GM23338 (cell line): ENCODE data around the gene ACSM6. TPM values are rescaled to one million over a fixed set of nuclear protein-coding genes. Genes with fewer than 3 reads are reported as not detected.

Source experiments
- ATAC-seq: fragments of 200-7000 bp; cut with Tn5 transposase; 3 replicates; pipeline ENCODE4 v1.9.1; 2020
- DNase-seq: peaks from one replicate; pipeline ENCODE4 v3.0.0-alpha.2; 2015; ENCODE audit warnings: low spot score
- H2AFZ ChIP-seq: fragments of 200-600 bp; sonication (generic); 2 replicates; pipeline ENCODE4 v1.8.0; 2016; ENCODE audit warnings: antibody characterized with exemption, mild to moderate bottlenecking, moderate library complexity
- H3F3A ChIP-seq: fragments of 200-600 bp; sonication (generic); replicated peaks from 2 replicates; pipeline ENCODE4 v1.8.0; 2017; ENCODE audit warnings: antibody characterized with exemption, mixed run types, low read depth
- H3K27ac ChIP-seq: fragments of 200-600 bp; sonication (generic); 2 replicates; pipeline ENCODE4 v1.6.1; 2016; ENCODE audit warnings: low read depth
- H3K27me3 ChIP-seq: fragments of 200-600 bp; sonication (generic); 2 replicates; pipeline ENCODE4 v1.8.0; 2016; ENCODE audit warnings: mild to moderate bottlenecking, mixed run types, moderate library complexity; ENCODE audit not compliant: insufficient read depth
- H3K36me3 ChIP-seq: fragments of 200-600 bp; sonication (generic); 2 replicates; pipeline ENCODE4 v1.8.0; 2016; ENCODE audit warnings: mild to moderate bottlenecking; ENCODE audit not compliant: insufficient read depth
- H3K4me1 ChIP-seq: fragments of 200-600 bp; sonication (generic); 2 replicates; pipeline ENCODE4 v1.8.0; 2016; ENCODE audit warnings: mild to moderate bottlenecking, moderate library complexity; ENCODE audit not compliant: insufficient read depth
- H3K4me2 ChIP-seq: fragments of 200-600 bp; sonication (generic); 2 replicates; pipeline ENCODE4 v1.7.1; 2017; ENCODE audit warnings: mixed run types
- H3K4me3 ChIP-seq: fragments of 200-600 bp; sonication (generic); 2 replicates; pipeline ENCODE4 v1.6.1; 2016; ENCODE audit warnings: mixed run types
- H3K79me2 ChIP-seq: fragments of 200-600 bp; sonication (generic); replicated peaks from 2 replicates; pipeline ENCODE4 v1.8.0; 2017; ENCODE audit warnings: mild to moderate bottlenecking; ENCODE audit not compliant: insufficient read depth
- H3K9me2 ChIP-seq: fragments of 200-600 bp; sonication (generic); 2 replicates; pipeline ENCODE4 v1.8.0; 2017; ENCODE audit not compliant: insufficient read depth
- H4K20me1 ChIP-seq: fragments of 200-600 bp; sonication (generic); replicated peaks from 2 replicates; pipeline ENCODE4 v1.8.0; 2017; ENCODE audit warnings: mild to moderate bottlenecking; ENCODE audit not compliant: insufficient read depth
- H3K27ac Mint-ChIP-seq: 2 replicates; pipeline ENCODE4 v1.8.0; 2020; ENCODE audit warnings: inconsistent platforms, mild to moderate bottlenecking, moderate library complexity, mixed read lengths
- H3K27me3 Mint-ChIP-seq: 3 replicates; pipeline ENCODE4 v1.8.0; 2022; ENCODE audit warnings: low read depth, mild to moderate bottlenecking, moderate library complexity, mixed read lengths, inconsistent platforms; ENCODE audit not compliant: insufficient read depth, poor library complexity
- H3K36me3 Mint-ChIP-seq: 3 replicates; pipeline ENCODE4 v1.8.0; 2021; ENCODE audit warnings: low read depth, mild to moderate bottlenecking, inconsistent platforms, moderate library complexity, mixed read lengths
- H3K4me1 Mint-ChIP-seq: 3 replicates; pipeline ENCODE4 v1.8.0; 2020; ENCODE audit warnings: mild to moderate bottlenecking, inconsistent platforms, mixed read lengths
- H3K4me3 Mint-ChIP-seq: 3 replicates; pipeline ENCODE4 v1.8.0; 2021; ENCODE audit warnings: moderate library complexity, mild to moderate bottlenecking, inconsistent platforms, mixed read lengths
- H3K9me3 Mint-ChIP-seq: 3 replicates; pipeline ENCODE4 v1.8.0; 2020; ENCODE audit warnings: moderate library complexity, mild to moderate bottlenecking, inconsistent platforms, mixed read lengths
- CREB1 ChIP-seq: fragments of 250-450 bp; sonication (Bioruptor Pico); IDR thresholded peaks from 2 replicates; pipeline ENCODE4 v1.5.0; 2020; ENCODE audit warnings: low read depth, mild to moderate bottlenecking, moderate library complexity
- EZH2 ChIP-seq: fragments of 200-600 bp; sonication (generic); IDR thresholded peaks from one replicate; pipeline ENCODE4 v1.8.0; 2017; ENCODE audit warnings: antibody characterized with exemption, mild to moderate bottlenecking, low read depth; ENCODE audit not compliant: unreplicated experiment
- EZH2phosphoT487 ChIP-seq: fragments of 200-600 bp; sonication (generic); IDR thresholded peaks from one replicate; pipeline ENCODE4 v1.8.1; 2018; ENCODE audit warnings: antibody characterized with exemption; ENCODE audit not compliant: unreplicated experiment
- JUNB ChIP-seq: IDR thresholded peaks from one replicate; pipeline ENCODE4 v1.6.1; 2016; ENCODE audit warnings: antibody characterized with exemption; ENCODE audit not compliant: unreplicated experiment
- NANOG ChIP-seq: IDR thresholded peaks from 2 replicates; pipeline ENCODE4 v1.6.1; 2016; ENCODE audit warnings: antibody characterized with exemption, borderline replicate concordance
- POLR2AphosphoS5 ChIP-seq: IDR thresholded peaks from 2 replicates; pipeline ENCODE4 v1.6.1; 2016; ENCODE audit warnings: antibody characterized with exemption, low read depth
- STAT1 ChIP-seq: IDR thresholded peaks from one replicate; pipeline ENCODE4 v1.6.1; 2016; ENCODE audit warnings: antibody characterized with exemption; ENCODE audit not compliant: unreplicated experiment
- ZNF114 ChIP-seq: fragments of 250-450 bp; sonication (Bioruptor Pico); IDR thresholded peaks from 2 replicates; pipeline ENCODE4 v1.5.0; 2020; ENCODE audit warnings: mild to moderate bottlenecking, moderate library complexity
- ZNF331 ChIP-seq: fragments of 250-450 bp; sonication (Bioruptor Pico); IDR thresholded peaks from 2 replicates; pipeline ENCODE4 v1.5.0; 2020; ENCODE audit warnings: low read depth, mild to moderate bottlenecking, moderate library complexity
- polyA plus RNA-seq: library from polyadenylated mRNA; unstranded; fragments of >200 nt; fragmentation: Nextera tagmentation; extraction: Ambion mirVana; gene quantifications from 2 replicates; pipeline ENCODE4 v1.2.1, GENCODE V29; 2016
- total RNA-seq: library from RNA; depleted of rRNA; stranded (reverse); fragments of >200 nt; shearing (Covaris generic); gene quantifications from 2 replicates; pipeline ENCODE4 v1.2.3, GENCODE V29; 2014
- TF ChIP-seq, protein P1 (sequence below): fragments of 250-450 bp; sonication (Bioruptor Pico); IDR thresholded peaks from 2 replicates; pipeline ENCODE4 v1.5.0; 2020; ENCODE audit warnings: mild to moderate bottlenecking, moderate library complexity
- TF ChIP-seq, protein P2 (sequence below), 2 experiments: fragments of 200-600 bp in 1 of 2; sonication (generic) in 1 of 2; conservative IDR thresholded peaks; 2 replicates each; pipeline versions ENCODE4 v1.5.1 to v1.6.1; 2016 to 2017; ENCODE audit warnings: antibody characterized with exemption in 2 of 2, low read depth in 2 of 2, mild to moderate bottlenecking in 2 of 2, moderate library complexity in 1 of 2
- TF ChIP-seq, protein P3 (sequence below): IDR thresholded peaks from 2 replicates; pipeline ENCODE4 v1.6.1; 2016; ENCODE audit warnings: antibody characterized with exemption
- TF ChIP-seq, protein P4 (sequence below): IDR thresholded peaks from one replicate; pipeline ENCODE4 v1.6.1; 2018; ENCODE audit warnings: antibody characterized with exemption; ENCODE audit not compliant: unreplicated experiment

Gene ACSM6
- total and polyA plus RNA-seq, 2 experiments from 2014 or later = 0.65 TPM; not detected in 1

DNA sequence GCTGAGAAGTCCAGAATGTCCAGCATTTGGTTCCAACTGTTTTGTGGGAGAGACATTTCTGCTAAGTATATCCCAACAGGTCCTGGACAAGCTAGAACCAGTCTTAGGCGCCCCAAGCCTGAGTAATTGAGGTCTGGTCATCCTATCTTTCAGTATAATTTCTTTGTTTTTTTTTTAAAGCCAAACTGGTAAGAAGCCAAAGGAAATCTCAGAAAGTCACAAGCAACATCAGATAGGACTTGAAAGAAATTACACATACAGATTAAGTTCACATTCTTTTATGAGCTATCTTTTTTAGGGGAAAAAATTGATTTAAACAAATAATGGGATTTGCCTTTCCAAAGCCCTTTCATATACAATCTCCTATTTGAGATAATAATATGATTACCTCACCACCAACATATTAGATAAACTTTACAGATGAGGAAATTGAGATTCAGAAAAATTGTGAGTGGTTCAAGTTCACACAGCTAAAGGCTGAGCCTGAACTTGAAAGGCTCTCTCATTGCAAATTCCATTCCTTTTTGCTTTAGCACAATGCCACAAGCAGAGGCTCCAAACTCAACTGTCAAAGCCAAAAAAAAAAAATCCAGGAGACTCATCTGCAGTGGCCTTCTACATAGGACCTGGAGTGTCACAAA is 81.8 kb downstream of the ACSM6 start:
- Histone ChIP-seq H3K4me3 (no peak overlapping the region), H3K9me2 (no peaks in the 10 kb centered on the region), H3F3A (0 out of 2 replicates have a peak, but pooled peaks cover 4% of the 10 kb centered on the region), H3K4me2 (no peak overlapping the region), H3K4me1 (peaks cover 29% of the 10 kb centered on the region), H3K27ac (no peak overlapping the region), H3K27me3 (no peaks in the 10 kb centered on the region), H4K20me1 (peaks cover 31% of the 10 kb centered on the region), H2AFZ (no peak overlapping the region), H3K79me2 (peaks cover 83% of the 10 kb centered on the region), H3K36me3 (peaks cover 4% of the 10 kb centered on the region)
- no peak overlapping the region for H3K27ac Mint-ChIP-seq
- peaks cover 8% of the 10 kb centered on the region; the same call in 1 of the 3 replicates for H3K36me3 Mint-ChIP-seq
- peaks cover 3% of the 10 kb centered on the region for H3K27me3 Mint-ChIP-seq
- DNase-seq (no peak), ATAC-seq (no peak)
- H3K4me1 Mint-ChIP-seq = peaks cover 32% of the 10 kb centered on the region
- no peak overlapping the region for H3K4me3 Mint-ChIP-seq
- 0 out of 3 replicates have a peak, but pooled peaks cover 4% of the 10 kb centered on the region for H3K9me3 Mint-ChIP-seq
- TF ChIP-seq, protein P1, sequence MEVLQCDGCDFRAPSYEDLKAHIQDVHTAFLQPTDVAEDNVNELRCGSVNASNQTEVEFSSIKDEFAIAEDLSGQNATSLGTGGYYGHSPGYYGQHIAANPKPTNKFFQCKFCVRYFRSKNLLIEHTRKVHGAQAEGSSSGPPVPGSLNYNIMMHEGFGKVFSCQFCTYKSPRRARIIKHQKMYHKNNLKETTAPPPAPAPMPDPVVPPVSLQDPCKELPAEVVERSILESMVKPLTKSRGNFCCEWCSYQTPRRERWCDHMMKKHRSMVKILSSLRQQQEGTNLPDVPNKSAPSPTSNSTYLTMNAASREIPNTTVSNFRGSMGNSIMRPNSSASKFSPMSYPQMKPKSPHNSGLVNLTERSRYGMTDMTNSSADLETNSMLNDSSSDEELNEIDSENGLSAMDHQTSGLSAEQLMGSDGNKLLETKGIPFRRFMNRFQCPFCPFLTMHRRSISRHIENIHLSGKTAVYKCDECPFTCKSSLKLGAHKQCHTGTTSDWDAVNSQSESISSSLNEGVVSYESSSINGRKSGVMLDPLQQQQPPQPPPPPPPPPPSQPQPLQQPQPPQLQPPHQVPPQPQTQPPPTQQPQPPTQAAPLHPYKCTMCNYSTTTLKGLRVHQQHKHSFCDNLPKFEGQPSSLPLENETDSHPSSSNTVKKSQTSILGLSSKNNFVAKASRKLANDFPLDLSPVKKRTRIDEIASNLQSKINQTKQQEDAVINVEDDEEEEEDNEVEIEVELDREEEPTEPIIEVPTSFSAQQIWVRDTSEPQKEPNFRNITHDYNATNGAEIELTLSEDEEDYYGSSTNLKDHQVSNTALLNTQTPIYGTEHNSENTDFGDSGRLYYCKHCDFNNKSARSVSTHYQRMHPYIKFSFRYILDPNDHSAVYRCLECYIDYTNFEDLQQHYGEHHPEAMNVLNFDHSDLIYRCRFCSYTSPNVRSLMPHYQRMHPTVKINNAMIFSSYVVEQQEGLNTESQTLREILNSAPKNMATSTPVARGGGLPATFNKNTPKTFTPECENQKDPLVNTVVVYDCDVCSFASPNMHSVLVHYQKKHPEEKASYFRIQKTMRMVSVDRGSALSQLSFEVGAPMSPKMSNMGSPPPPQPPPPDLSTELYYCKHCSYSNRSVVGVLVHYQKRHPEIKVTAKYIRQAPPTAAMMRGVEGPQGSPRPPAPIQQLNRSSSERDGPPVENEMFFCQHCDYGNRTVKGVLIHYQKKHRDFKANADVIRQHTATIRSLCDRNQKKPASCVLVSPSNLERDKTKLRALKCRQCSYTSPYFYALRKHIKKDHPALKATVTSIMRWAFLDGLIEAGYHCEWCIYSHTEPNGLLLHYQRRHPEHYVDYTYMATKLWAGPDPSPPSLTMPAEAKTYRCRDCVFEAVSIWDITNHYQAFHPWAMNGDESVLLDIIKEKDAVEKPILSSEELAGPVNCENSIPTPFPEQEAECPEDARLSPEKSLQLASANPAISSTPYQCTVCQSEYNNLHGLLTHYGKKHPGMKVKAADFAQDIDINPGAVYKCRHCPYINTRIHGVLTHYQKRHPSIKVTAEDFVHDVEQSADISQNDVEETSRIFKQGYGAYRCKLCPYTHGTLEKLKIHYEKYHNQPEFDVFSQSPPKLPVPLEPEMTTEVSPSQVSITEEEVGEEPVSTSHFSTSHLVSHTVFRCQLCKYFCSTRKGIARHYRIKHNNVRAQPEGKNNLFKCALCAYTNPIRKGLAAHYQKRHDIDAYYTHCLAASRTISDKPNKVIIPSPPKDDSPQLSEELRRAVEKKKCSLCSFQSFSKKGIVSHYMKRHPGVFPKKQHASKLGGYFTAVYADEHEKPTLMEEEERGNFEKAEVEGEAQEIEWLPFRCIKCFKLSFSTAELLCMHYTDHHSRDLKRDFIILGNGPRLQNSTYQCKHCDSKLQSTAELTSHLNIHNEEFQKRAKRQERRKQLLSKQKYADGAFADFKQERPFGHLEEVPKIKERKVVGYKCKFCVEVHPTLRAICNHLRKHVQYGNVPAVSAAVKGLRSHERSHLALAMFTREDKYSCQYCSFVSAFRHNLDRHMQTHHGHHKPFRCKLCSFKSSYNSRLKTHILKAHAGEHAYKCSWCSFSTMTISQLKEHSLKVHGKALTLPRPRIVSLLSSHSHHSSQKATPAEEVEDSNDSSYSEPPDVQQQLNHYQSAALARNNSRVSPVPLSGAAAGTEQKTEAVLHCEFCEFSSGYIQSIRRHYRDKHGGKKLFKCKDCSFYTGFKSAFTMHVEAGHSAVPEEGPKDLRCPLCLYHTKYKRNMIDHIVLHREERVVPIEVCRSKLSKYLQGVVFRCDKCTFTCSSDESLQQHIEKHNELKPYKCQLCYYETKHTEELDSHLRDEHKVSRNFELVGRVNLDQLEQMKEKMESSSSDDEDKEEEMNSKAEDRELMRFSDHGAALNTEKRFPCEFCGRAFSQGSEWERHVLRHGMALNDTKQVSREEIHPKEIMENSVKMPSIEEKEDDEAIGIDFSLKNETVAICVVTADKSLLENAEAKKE (CRISPR knock-in tag) = no peak
- TF ChIP-seq JUNB = no peak
- TF ChIP-seq ZNF114 (CRISPR knock-in tag) = no peak
- TF ChIP-seq EZH2 = no peak
- TF ChIP-seq, protein P2, sequence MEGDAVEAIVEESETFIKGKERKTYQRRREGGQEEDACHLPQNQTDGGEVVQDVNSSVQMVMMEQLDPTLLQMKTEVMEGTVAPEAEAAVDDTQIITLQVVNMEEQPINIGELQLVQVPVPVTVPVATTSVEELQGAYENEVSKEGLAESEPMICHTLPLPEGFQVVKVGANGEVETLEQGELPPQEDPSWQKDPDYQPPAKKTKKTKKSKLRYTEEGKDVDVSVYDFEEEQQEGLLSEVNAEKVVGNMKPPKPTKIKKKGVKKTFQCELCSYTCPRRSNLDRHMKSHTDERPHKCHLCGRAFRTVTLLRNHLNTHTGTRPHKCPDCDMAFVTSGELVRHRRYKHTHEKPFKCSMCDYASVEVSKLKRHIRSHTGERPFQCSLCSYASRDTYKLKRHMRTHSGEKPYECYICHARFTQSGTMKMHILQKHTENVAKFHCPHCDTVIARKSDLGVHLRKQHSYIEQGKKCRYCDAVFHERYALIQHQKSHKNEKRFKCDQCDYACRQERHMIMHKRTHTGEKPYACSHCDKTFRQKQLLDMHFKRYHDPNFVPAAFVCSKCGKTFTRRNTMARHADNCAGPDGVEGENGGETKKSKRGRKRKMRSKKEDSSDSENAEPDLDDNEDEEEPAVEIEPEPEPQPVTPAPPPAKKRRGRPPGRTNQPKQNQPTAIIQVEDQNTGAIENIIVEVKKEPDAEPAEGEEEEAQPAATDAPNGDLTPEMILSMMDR (conservative IDR thresholded peaks at IDR 0.05; ENCODE audit: low read depth in 2 of 2) = no peak
- TF ChIP-seq CREB1 (CRISPR knock-in tag) = no peak
- TF ChIP-seq POLR2AphosphoS5 = no peak
- TF ChIP-seq, protein P3, sequence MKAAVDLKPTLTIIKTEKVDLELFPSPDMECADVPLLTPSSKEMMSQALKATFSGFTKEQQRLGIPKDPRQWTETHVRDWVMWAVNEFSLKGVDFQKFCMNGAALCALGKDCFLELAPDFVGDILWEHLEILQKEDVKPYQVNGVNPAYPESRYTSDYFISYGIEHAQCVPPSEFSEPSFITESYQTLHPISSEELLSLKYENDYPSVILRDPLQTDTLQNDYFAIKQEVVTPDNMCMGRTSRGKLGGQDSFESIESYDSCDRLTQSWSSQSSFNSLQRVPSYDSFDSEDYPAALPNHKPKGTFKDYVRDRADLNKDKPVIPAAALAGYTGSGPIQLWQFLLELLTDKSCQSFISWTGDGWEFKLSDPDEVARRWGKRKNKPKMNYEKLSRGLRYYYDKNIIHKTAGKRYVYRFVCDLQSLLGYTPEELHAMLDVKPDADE = no peak
- TF ChIP-seq NANOG = no peak
- TF ChIP-seq STAT1 = no peak
- no peak for TF ChIP-seq EZH2phosphoT487
- TF ChIP-seq, protein P4, sequence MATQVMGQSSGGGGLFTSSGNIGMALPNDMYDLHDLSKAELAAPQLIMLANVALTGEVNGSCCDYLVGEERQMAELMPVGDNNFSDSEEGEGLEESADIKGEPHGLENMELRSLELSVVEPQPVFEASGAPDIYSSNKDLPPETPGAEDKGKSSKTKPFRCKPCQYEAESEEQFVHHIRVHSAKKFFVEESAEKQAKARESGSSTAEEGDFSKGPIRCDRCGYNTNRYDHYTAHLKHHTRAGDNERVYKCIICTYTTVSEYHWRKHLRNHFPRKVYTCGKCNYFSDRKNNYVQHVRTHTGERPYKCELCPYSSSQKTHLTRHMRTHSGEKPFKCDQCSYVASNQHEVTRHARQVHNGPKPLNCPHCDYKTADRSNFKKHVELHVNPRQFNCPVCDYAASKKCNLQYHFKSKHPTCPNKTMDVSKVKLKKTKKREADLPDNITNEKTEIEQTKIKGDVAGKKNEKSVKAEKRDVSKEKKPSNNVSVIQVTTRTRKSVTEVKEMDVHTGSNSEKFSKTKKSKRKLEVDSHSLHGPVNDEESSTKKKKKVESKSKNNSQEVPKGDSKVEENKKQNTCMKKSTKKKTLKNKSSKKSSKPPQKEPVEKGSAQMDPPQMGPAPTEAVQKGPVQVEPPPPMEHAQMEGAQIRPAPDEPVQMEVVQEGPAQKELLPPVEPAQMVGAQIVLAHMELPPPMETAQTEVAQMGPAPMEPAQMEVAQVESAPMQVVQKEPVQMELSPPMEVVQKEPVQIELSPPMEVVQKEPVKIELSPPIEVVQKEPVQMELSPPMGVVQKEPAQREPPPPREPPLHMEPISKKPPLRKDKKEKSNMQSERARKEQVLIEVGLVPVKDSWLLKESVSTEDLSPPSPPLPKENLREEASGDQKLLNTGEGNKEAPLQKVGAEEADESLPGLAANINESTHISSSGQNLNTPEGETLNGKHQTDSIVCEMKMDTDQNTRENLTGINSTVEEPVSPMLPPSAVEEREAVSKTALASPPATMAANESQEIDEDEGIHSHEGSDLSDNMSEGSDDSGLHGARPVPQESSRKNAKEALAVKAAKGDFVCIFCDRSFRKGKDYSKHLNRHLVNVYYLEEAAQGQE = no peak
- no peak for TF ChIP-seq ZNF331 (CRISPR knock-in tag)
